Type B pancreatic cell (in vitro differentiated cells): ENCODE measurements around the gene IGF1R. TPM values are rescaled to one million over a fixed set of nuclear protein-coding genes. Genes with fewer than 3 reads are reported as not detected.

ENCODE experiments used
- DNase-seq: peaks from one replicate; pipeline ENCODE4 v3.0.0; 2021; ENCODE audit warnings: mixed read lengths; ENCODE audit not compliant: unreplicated experiment; ENCODE audit errors: extremely low spot score
- H3K27ac Mint-ChIP-seq: 2 replicates; pipeline ENCODE4 v1.8.0; 2021; ENCODE audit warnings: mild to moderate bottlenecking, mixed read lengths
- H3K27me3 Mint-ChIP-seq: 2 replicates; pipeline ENCODE4 v1.8.0; 2021; ENCODE audit warnings: mixed read lengths
- H3K36me3 Mint-ChIP-seq: 2 replicates; pipeline ENCODE4 v1.8.0; 2021; ENCODE audit warnings: mixed read lengths
- H3K4me1 Mint-ChIP-seq: one replicate; pipeline ENCODE4 v1.8.0; 2021; ENCODE audit warnings: mixed read lengths; ENCODE audit not compliant: unreplicated experiment
- H3K4me3 Mint-ChIP-seq: 2 replicates; pipeline ENCODE4 v1.8.0; 2021; ENCODE audit warnings: mild to moderate bottlenecking, mixed read lengths
- H3K9me3 Mint-ChIP-seq: 2 replicates; pipeline ENCODE4 v1.8.0; 2021; ENCODE audit warnings: mixed read lengths
- CTCF ChIP-seq: fragments of 200-600 bp; sonication (generic); conservative IDR thresholded peaks from 2 replicates; pipeline ENCODE4 v1.5.0; 2021; ENCODE audit warnings: antibody characterized with exemption, mild to moderate bottlenecking
- total RNA-seq: library from RNA; stranded (reverse); gene quantifications from 2 replicates; pipeline ENCODE4 v1.2.1, GENCODE V29; 2021; ENCODE audit warnings: low replicate concordance

The IGF1R gene
- total RNA-seq, 1 donor from 2014 or later: 87.1 TPM

- Mint-ChIP-seq H3K4me3 (no peak overlapping the region), H3K36me3 (peaks cover 6% of the 10 kb centered on the region), H3K9me3 (no peaks in the 10 kb centered on the region), H3K27me3 (no peaks in the 10 kb centered on the region), H3K27ac (no peak overlapping the region), H3K4me1 (no peaks in the 10 kb centered on the region)
- TF ChIP-seq CTCF: no peak
- no peak for DNase-seq
Observed at GRCh38 chr15:98951004-98951403, 302.7 kb downstream of the IGF1R start.

- TF ChIP-seq CTCF: no peak
- H3K4me1 Mint-ChIP-seq: no peaks in the 10 kb centered on the region
- peaks cover 6% of the 10 kb centered on the region for H3K36me3 Mint-ChIP-seq
- H3K9me3 Mint-ChIP-seq: no peaks in the 10 kb centered on the region
- DNase-seq: no peak
- H3K4me3 Mint-ChIP-seq: no peak overlapping the region
- H3K27ac Mint-ChIP-seq: no peak overlapping the region
- H3K27me3 Mint-ChIP-seq: no peaks in the 10 kb centered on the region
Observed at GRCh38 chr15:98951493-98952320, 303.4 kb downstream of the IGF1R start.

GRCh38 chr15:98952381-98952803 lies 304.1 kb downstream of the IGF1R start:
- DNase-seq: no peak
- Mint-ChIP-seq H3K9me3 (no peaks in the 10 kb centered on the region), H3K4me1 (no peaks in the 10 kb centered on the region), H3K4me3 (no peak overlapping the region), H3K27ac (no peak overlapping the region), H3K36me3 (peaks cover 6% of the 10 kb centered on the region), H3K27me3 (no peaks in the 10 kb centered on the region)
- no peak for TF ChIP-seq CTCF

- DNase-seq: no peak
- no peaks in the 10 kb centered on the region for H3K9me3 Mint-ChIP-seq
- H3K27ac Mint-ChIP-seq: no peak overlapping the region
- no peak for TF ChIP-seq CTCF
- no peak overlapping the region for H3K4me3 Mint-ChIP-seq
- no peaks in the 10 kb centered on the region for H3K4me1 Mint-ChIP-seq
- peaks cover 6% of the 10 kb centered on the region for H3K36me3 Mint-ChIP-seq
- H3K27me3 Mint-ChIP-seq: no peaks in the 10 kb centered on the region
Observed at GRCh38 chr15:98953000-98953787, 304.9 kb downstream of the IGF1R start.

- no peak for DNase-seq
- no peaks in the 10 kb centered on the region for H3K27me3 Mint-ChIP-seq
- H3K4me3 Mint-ChIP-seq: no peak overlapping the region
- no peaks in the 10 kb centered on the region for H3K9me3 Mint-ChIP-seq
- H3K4me1 Mint-ChIP-seq: no peaks in the 10 kb centered on the region
- peaks cover 8% of the 10 kb centered on the region for H3K36me3 Mint-ChIP-seq
- no peak for TF ChIP-seq CTCF
- H3K27ac Mint-ChIP-seq: no peak overlapping the region
Observed at GRCh38 chr15:98953968-98954367, 305.6 kb downstream of the IGF1R start.
